Epithelial cell of esophagus (primary cell): ENCODE results near the gene GARIN5A.

Experiments used
- DNase-seq: peaks from one replicate; pipeline ENCODE4 v3.0.0; 2010; ENCODE audit warnings: low read depth
- H3K4me3 ChIP-seq: 2 replicates; pipeline ENCODE4 v1.5.1; 2011; ENCODE audit warnings: mild to moderate bottlenecking, low read length, control low read depth
- TF ChIP-seq, protein P1 (sequence below): IDR thresholded peaks from 2 replicates; pipeline ENCODE4 v1.5.1; 2011; ENCODE audit warnings: low read depth, mild to moderate bottlenecking, low read length, control low read depth, inconsistent platforms; ENCODE audit not compliant: insufficient read depth; ENCODE audit errors: missing control alignments

GARIN5A gene

DNA sequence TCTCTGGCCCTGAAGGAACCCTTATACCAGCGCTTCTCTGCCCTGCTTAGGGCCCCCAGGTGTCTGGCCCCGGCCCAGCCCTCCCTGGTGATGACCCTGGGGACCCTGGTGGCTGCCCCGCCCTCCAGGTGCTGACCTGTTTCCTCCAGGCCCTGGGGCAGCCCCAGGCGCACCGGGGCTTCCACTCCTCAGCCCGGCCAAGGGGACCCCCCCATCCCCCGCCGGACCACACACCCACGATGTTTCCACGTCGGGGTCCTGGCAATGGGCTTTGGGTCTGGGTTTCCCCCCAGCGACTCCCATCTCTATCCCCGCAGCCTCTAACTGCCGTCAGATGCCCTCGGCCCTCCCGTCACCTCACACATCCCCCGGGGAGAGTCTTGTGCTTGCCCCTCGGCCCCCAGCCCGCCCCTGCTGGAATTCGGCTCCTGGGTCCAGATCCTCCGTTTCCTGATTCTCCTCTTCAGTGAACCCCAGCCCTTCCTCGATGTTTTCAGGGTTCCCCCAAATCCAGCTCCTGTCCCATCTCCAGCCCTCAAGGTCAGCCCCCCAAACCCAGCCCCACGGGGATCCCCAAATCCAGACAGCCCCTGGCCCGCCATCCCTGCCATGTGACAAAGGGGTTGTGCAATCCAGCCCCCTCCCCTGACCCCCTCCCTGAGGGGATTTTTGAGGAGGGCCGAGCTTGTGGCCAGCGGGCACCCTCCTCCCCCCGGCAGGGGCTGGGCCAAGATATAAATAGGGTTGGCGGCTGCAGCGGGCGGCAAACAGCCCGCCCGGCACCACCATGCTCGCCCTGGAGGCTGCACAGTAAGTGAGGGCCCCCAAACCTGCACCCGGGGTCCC is 58.2 kb downstream of the GARIN5A start, which contains the start of gene SPIB:
Gene SPIB, plus strand, starts transcription at position 763 of the 846 bp plus-strand sequence. Its CDS starts 25 bp downstream, at position 788.
- no peak for DNase-seq
- no peak within 1 kb of the TSS for H3K4me3 ChIP-seq
- TF ChIP-seq, protein P1, sequence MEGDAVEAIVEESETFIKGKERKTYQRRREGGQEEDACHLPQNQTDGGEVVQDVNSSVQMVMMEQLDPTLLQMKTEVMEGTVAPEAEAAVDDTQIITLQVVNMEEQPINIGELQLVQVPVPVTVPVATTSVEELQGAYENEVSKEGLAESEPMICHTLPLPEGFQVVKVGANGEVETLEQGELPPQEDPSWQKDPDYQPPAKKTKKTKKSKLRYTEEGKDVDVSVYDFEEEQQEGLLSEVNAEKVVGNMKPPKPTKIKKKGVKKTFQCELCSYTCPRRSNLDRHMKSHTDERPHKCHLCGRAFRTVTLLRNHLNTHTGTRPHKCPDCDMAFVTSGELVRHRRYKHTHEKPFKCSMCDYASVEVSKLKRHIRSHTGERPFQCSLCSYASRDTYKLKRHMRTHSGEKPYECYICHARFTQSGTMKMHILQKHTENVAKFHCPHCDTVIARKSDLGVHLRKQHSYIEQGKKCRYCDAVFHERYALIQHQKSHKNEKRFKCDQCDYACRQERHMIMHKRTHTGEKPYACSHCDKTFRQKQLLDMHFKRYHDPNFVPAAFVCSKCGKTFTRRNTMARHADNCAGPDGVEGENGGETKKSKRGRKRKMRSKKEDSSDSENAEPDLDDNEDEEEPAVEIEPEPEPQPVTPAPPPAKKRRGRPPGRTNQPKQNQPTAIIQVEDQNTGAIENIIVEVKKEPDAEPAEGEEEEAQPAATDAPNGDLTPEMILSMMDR, result no peak

DNA sequence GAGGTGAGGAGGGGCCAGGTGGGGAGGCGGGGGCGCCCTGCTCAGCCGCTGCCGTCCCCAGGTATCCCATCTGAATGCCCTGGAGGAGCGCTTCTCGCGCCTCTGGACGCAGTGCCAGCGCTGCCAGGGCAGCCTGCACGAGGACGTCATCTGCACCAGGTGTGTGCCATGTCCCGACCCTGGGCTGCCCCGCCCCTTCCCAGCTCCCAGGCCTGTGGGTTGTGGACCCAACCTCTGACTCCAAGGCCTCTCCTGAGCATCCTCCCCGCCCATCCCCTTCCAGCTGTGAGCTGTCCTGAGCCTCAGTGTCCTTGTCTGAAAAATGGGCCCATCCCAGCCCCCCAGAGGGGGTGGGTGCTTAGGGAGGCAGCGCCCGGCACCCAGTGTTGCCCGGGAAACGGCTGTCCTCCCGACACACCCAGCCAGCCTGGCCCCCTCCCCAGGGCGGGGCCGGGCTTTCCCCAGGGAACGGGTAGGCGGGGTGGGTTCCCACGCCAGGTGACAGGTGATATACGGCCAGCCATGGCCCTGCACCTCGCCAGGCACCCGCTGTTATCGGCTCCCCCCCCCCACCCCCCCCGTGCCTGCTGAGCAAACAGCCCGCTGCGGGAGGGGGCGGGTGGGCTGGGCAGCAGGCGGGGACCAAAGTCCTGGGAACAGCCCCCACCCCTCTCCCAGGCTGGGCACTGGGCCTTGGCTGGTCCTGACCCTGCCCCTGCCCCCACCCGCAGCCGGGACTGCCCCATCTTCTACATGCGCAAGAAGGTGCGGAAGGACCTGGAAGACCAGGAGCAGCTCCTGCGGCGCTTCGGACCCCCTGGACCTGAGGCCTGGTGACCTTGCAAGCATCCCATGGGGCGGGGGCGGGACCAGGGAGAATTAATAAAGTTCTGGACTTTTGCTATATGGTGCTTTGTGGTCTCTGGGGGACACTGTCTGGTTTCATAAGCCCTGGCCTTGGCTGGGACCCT is 59.3 kb downstream of the GARIN5A start:
- H3K4me3 ChIP-seq, result no peak overlapping the region
- TF ChIP-seq, protein P1, result no peak
- no peak for DNase-seq
